Lower leg skin (tissue), 3 donors: ENCODE data around the gene FOXP1.

Experiments
- CTCF ChIP-seq, 3 donors: fragments of 450-650 bp; IDR thresholded peaks; one replicate each; pipeline ENCODE4 v1.5.1; 2016; ENCODE audit warnings: antibody characterized with exemption in 3 of 3, mild to moderate bottlenecking in 3 of 3, moderate library complexity in 2 of 3
- POLR2A ChIP-seq, 2 donors: fragments of 450-650 bp; IDR thresholded peaks; one replicate each; pipeline ENCODE4 v1.6.1; 2016 to 2017; ENCODE audit warnings: antibody characterized with exemption in 2 of 2, mild to moderate bottlenecking in 1 of 2, moderate library complexity in 1 of 2

- TF ChIP-seq CTCF (IDR thresholded peaks at IDR 0.05) = no peak
- TF ChIP-seq POLR2A (IDR thresholded peaks at IDR 0.05) = no peak
Measured at GRCh38 chr3:71185733-71186455, 397.6 kb downstream of the FOXP1 start.
